ENCODE results near the gene AFMID. TPM values are rescaled to one million over a fixed set of nuclear protein-coding genes. Genes with fewer than 3 reads are reported as not detected.

AFMID gene
- total RNA-seq, 1 experiment from 2014 or later: 59.3 TPM

DNA sequence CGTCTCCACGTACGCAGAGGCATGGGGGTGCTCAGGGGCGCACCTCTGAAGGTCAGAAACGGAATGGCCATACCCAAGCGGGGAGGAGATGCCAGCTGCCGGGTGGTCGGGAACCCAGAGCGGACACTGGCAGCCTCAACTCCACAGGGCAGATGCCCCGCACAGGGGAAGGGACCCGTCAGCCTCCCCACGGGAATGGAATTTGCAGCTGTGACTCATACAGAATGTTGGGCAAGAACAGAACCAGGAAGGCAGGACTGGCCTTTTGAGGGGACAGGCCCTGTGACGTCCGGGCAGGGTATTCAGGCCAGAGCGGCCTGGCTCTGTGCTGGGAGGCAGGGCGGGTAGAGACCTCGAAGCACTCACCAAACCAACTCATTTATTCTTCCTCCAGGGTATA lies 7.8 kb upstream of the AFMID start:
- ChIA-PET CTCF (no interaction called here), POLR2A (no interaction called here)
- Histone ChIP-seq H3K4me3 (ENCODE audit: low read depth in 2 of 2, low read length in 2 of 2) (no peak overlapping the region), H3K36me3 (ENCODE audit: control insufficient read depth, insufficient read depth, low read length) (peaks cover 3% of the 10 kb centered on the region; the same call in 1 of the 2 replicates), H3K27ac (ENCODE audit: low read length) (no peak overlapping the region), H3K9me3 (ENCODE audit: control insufficient read depth, insufficient read depth, low read depth, low read length) (no peaks in the 10 kb centered on the region), H3K4me1 (ENCODE audit: control insufficient read depth, insufficient read depth, low read length) (peaks cover 26% of the 10 kb centered on the region), H3K27me3 (ENCODE audit: control insufficient read depth, insufficient read depth, low read length) (no peaks in the 10 kb centered on the region)
- BruUV-seq (replicated peaks): no TSS peak
- ATAC-seq (no peak), DNase-seq (ENCODE audit: low read depth, low spot score) (no peak)
- in situ Hi-C loops (cut with HindIII; ENCODE audit: low pct_unique_long_range_greater_than_20kb, low sequenced_read_pairs): no loop called here
- intact Hi-C loops (cut with micrococcal nuclease; ENCODE audit: unreplicated experiment): loop anchor here (5.0 kb wide), 1 partner anchor 67 kb away; no protein-coding TSS in a partner anchor
- TF ChIP-seq SIN3A (IDR thresholded peaks at IDR 0.05; ENCODE audit: borderline replicate concordance, insufficient read depth, low read depth, low read length) (no peak), POLR2AphosphoS5 (IDR thresholded peaks at IDR 0.05; ENCODE audit: low read depth, low read length) (no peak), TCF7L2 (IDR thresholded peaks at IDR 0.05; ENCODE audit: low read depth, low read length) (no peak)
- TF ChIP-seq, protein P1, sequence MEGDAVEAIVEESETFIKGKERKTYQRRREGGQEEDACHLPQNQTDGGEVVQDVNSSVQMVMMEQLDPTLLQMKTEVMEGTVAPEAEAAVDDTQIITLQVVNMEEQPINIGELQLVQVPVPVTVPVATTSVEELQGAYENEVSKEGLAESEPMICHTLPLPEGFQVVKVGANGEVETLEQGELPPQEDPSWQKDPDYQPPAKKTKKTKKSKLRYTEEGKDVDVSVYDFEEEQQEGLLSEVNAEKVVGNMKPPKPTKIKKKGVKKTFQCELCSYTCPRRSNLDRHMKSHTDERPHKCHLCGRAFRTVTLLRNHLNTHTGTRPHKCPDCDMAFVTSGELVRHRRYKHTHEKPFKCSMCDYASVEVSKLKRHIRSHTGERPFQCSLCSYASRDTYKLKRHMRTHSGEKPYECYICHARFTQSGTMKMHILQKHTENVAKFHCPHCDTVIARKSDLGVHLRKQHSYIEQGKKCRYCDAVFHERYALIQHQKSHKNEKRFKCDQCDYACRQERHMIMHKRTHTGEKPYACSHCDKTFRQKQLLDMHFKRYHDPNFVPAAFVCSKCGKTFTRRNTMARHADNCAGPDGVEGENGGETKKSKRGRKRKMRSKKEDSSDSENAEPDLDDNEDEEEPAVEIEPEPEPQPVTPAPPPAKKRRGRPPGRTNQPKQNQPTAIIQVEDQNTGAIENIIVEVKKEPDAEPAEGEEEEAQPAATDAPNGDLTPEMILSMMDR (IDR thresholded peaks at IDR 0.05): no peak
- TF ChIP-seq, protein P2, sequence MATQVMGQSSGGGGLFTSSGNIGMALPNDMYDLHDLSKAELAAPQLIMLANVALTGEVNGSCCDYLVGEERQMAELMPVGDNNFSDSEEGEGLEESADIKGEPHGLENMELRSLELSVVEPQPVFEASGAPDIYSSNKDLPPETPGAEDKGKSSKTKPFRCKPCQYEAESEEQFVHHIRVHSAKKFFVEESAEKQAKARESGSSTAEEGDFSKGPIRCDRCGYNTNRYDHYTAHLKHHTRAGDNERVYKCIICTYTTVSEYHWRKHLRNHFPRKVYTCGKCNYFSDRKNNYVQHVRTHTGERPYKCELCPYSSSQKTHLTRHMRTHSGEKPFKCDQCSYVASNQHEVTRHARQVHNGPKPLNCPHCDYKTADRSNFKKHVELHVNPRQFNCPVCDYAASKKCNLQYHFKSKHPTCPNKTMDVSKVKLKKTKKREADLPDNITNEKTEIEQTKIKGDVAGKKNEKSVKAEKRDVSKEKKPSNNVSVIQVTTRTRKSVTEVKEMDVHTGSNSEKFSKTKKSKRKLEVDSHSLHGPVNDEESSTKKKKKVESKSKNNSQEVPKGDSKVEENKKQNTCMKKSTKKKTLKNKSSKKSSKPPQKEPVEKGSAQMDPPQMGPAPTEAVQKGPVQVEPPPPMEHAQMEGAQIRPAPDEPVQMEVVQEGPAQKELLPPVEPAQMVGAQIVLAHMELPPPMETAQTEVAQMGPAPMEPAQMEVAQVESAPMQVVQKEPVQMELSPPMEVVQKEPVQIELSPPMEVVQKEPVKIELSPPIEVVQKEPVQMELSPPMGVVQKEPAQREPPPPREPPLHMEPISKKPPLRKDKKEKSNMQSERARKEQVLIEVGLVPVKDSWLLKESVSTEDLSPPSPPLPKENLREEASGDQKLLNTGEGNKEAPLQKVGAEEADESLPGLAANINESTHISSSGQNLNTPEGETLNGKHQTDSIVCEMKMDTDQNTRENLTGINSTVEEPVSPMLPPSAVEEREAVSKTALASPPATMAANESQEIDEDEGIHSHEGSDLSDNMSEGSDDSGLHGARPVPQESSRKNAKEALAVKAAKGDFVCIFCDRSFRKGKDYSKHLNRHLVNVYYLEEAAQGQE (IDR thresholded peaks at IDR 0.05; ENCODE audit: insufficient read depth in 1 of 2, low read depth in 2 of 2, low read length in 1 of 2): no peak

DNA sequence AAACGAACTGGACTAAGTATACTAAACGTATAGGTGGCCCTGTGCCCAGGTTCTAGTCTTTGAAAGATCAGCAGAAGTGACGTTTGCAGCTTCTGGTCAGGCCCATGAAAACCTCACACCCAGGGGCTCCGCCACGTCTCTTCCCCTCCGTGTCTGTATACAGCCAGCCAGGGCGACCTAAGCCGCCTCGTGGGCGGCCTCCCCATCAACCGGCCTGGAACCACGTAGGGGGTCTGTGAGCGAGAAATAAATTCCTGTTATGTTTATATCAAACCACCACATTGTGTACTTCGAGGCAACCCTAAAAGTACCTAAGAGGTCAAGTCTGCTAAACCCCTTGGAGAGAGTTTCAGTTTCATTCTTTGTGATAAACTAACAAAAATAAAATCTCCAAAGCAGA lies 7.1 kb upstream of the AFMID start:
- H3K4me3 ChIP-seq (ENCODE audit: low read depth in 2 of 2, low read length in 2 of 2): no peak overlapping the region
- no peaks in the 10 kb centered on the region for H3K27me3 ChIP-seq (ENCODE audit: control insufficient read depth, insufficient read depth, low read length)
- DNase-seq (ENCODE audit: low read depth, low spot score): no peak
- H3K4me1 ChIP-seq (ENCODE audit: control insufficient read depth, insufficient read depth, low read length): peaks cover 24% of the 10 kb centered on the region
- ATAC-seq: no peak
- CTCF ChIA-PET: no interaction called here
- H3K27ac ChIP-seq (ENCODE audit: low read length): no peak overlapping the region
- in situ Hi-C loops (cut with HindIII; ENCODE audit: low pct_unique_long_range_greater_than_20kb, low sequenced_read_pairs): no loop called here
- no peaks in the 10 kb centered on the region for H3K9me3 ChIP-seq (ENCODE audit: control insufficient read depth, insufficient read depth, low read depth, low read length)
- H3K36me3 ChIP-seq (ENCODE audit: control insufficient read depth, insufficient read depth, low read length): peaks cover 3% of the 10 kb centered on the region; the same call in 1 of the 2 replicates
- intact Hi-C loops (cut with micrococcal nuclease; ENCODE audit: unreplicated experiment): no loop called here
- POLR2A ChIA-PET: no interaction called here
- BruUV-seq (replicated peaks): TSS peak; percentile 31
- TF ChIP-seq, protein P1 (IDR thresholded peaks at IDR 0.05): no peak
